Neural progenitor cell (in vitro differentiated cells): Measurements from ENCODE around the gene C6orf120. TPM values are rescaled to one million over a fixed set of nuclear protein-coding genes. Genes with fewer than 3 reads are reported as not detected.

ENCODE experiments used
- DNase-seq: peaks from one replicate; pipeline ENCODE4 v3.0.0-alpha.2; 2016; ENCODE audit warnings: low spot score
- H2AFZ ChIP-seq: fragments of 200-600 bp; sonication (generic); replicated peaks from 2 replicates; pipeline ENCODE4 v1.6.1; 2016; ENCODE audit warnings: antibody characterized with exemption
- H3F3A ChIP-seq: fragments of 200-600 bp; sonication (generic); 2 replicates; pipeline ENCODE4 v1.6.1; 2016; ENCODE audit warnings: antibody characterized with exemption, low read depth
- H3K27ac ChIP-seq: fragments of 200-600 bp; sonication (generic); 2 replicates; pipeline ENCODE4 v1.5.1; 2016; ENCODE audit warnings: mild to moderate bottlenecking
- H3K27me3 ChIP-seq: fragments of 200-600 bp; sonication (generic); 2 replicates; pipeline ENCODE4 v1.6.1; 2016; ENCODE audit warnings: mild to moderate bottlenecking, moderate library complexity
- H3K36me3 ChIP-seq: fragments of 200-600 bp; sonication (generic); 2 replicates; pipeline ENCODE4 v1.5.1; 2016
- H3K4me1 ChIP-seq: fragments of 200-600 bp; sonication (generic); 2 replicates; pipeline ENCODE4 v1.6.1; 2016; ENCODE audit warnings: mixed run types
- H3K4me2 ChIP-seq: fragments of 200-600 bp; sonication (generic); 2 replicates; pipeline ENCODE4 v1.6.1; 2016
- H3K4me3 ChIP-seq: fragments of 200-600 bp; sonication (generic); 2 replicates; pipeline ENCODE4 v1.5.1; 2016
- H3K79me2 ChIP-seq: fragments of 200-600 bp; sonication (generic); 2 replicates; pipeline ENCODE4 v1.6.1; 2016; ENCODE audit warnings: low read depth
- H3K9ac ChIP-seq: fragments of 200-600 bp; sonication (generic); 2 replicates; pipeline ENCODE4 v1.6.1; 2016
- H3K9me3 ChIP-seq: fragments of 200-600 bp; sonication (generic); 2 replicates; pipeline ENCODE4 v1.5.1; 2016; ENCODE audit warnings: low read depth
- H4K20me1 ChIP-seq: fragments of 200-600 bp; sonication (generic); 2 replicates; pipeline ENCODE4 v1.6.1; 2016; ENCODE audit warnings: low read depth
- H3K27ac Mint-ChIP-seq: 3 replicates; pipeline ENCODE4 v1.8.0; 2021; ENCODE audit warnings: mixed read lengths
- H3K27me3 Mint-ChIP-seq: 2 replicates; pipeline ENCODE4 v1.8.0; 2022; ENCODE audit warnings: low read depth, mild to moderate bottlenecking, inconsistent platforms, moderate library complexity, mixed read lengths; ENCODE audit not compliant: insufficient read depth
- H3K36me3 Mint-ChIP-seq: 3 replicates; pipeline ENCODE4 v1.8.0; 2021; ENCODE audit warnings: mixed read lengths
- H3K4me1 Mint-ChIP-seq: 3 replicates; pipeline ENCODE4 v1.8.0; 2021; ENCODE audit warnings: mixed read lengths
- H3K4me3 Mint-ChIP-seq: 3 replicates; pipeline ENCODE4 v1.8.0; 2021; ENCODE audit warnings: mild to moderate bottlenecking, moderate library complexity, mixed read lengths
- H3K9me3 Mint-ChIP-seq: 3 replicates; pipeline ENCODE4 v1.8.0; 2020; ENCODE audit warnings: mixed read lengths
- EZH2 ChIP-seq: fragments of 200-600 bp; sonication (generic); IDR thresholded peaks from 2 replicates; pipeline ENCODE4 v1.6.1; 2017; ENCODE audit warnings: antibody characterized with exemption, mild to moderate bottlenecking, moderate library complexity
- EZH2phosphoT487 ChIP-seq: fragments of 200-600 bp; sonication (generic); IDR thresholded peaks from 2 replicates; pipeline ENCODE4 v1.6.1; 2017; ENCODE audit warnings: antibody characterized with exemption
- total RNA-seq: library from RNA; depleted of rRNA; stranded (reverse); fragments of >200 nt; gene quantifications from 2 replicates; pipeline ENCODE4 v1.2.3, GENCODE V29; 2015; ENCODE audit warnings: low replicate concordance
- TF ChIP-seq, protein P1 (sequence below): fragments of 200-600 bp; sonication (generic); IDR thresholded peaks from 2 replicates; pipeline ENCODE4 v1.5.1; 2017; ENCODE audit warnings: antibody characterized with exemption, mild to moderate bottlenecking

The C6orf120 gene
- total RNA-seq, 1 donor from 2014 or later = 38.8 TPM

DNA sequence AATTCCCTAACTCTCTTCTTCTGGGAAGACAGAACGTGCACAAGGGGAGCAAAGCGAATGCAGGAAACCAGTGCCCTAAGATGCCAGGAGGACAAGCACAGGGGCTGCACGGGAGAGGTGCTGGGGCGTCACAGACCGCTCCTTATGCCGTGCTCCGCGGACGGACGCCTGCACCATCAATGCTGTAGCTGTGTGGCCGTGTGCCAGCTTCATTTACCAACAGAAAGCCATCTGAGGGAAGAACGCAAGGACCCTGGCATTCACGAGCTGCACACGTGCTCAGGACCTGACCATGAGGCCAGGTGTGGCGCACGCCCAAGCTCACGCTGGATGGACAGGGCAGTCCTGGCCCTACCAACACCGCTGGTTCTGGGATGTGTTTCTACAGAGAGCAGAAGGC is 35.5 kb upstream of the C6orf120 start:
- no peak overlapping the region for H3K4me2 ChIP-seq

DNA sequence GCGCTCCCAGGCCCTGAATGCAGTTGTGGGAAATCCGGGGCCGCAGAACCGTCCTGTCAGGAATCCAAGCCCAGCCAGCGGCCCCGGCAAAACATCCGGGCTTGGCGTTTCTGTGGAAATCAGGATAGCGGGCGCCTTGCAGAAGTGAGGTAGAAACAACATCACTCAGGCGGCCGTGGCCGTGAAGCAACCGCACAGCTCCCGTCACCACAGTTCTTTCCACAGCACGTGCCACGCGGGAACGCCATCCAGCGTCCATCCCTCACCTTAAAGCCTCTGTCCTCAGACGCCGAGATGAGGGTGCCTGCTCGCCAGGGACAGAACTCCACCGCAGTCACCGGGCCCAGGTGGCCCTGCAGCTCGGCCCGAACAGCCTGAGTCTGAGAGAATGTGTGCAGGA is 34.2 kb upstream of the C6orf120 start:
- Histone ChIP-seq H3K4me3 (no peak overlapping the region), H3K36me3 (peaks cover 4% of the 10 kb centered on the region), H4K20me1 (no peaks in the 10 kb centered on the region), H3K27me3 (no peaks in the 10 kb centered on the region), H3K4me2 (no peak overlapping the region), H3K27ac (no peak overlapping the region), H3K4me1 (no peaks in the 10 kb centered on the region), H3K9ac (no peak overlapping the region), H3F3A (no peaks in the 10 kb centered on the region), H3K79me2 (no peaks in the 10 kb centered on the region), H2AFZ (no peak overlapping the region), H3K9me3 (no peaks in the 10 kb centered on the region)
- Mint-ChIP-seq H3K4me1 (peaks cover 6% of the 10 kb centered on the region), H3K27me3 (peaks cover 3% of the 10 kb centered on the region), H3K4me3 (no peak overlapping the region), H3K9me3 (no peaks in the 10 kb centered on the region), H3K36me3 (peaks cover 51% of the 10 kb centered on the region), H3K27ac (no peak overlapping the region)
- TF ChIP-seq, protein P1, sequence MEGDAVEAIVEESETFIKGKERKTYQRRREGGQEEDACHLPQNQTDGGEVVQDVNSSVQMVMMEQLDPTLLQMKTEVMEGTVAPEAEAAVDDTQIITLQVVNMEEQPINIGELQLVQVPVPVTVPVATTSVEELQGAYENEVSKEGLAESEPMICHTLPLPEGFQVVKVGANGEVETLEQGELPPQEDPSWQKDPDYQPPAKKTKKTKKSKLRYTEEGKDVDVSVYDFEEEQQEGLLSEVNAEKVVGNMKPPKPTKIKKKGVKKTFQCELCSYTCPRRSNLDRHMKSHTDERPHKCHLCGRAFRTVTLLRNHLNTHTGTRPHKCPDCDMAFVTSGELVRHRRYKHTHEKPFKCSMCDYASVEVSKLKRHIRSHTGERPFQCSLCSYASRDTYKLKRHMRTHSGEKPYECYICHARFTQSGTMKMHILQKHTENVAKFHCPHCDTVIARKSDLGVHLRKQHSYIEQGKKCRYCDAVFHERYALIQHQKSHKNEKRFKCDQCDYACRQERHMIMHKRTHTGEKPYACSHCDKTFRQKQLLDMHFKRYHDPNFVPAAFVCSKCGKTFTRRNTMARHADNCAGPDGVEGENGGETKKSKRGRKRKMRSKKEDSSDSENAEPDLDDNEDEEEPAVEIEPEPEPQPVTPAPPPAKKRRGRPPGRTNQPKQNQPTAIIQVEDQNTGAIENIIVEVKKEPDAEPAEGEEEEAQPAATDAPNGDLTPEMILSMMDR = no peak
- no peak for TF ChIP-seq EZH2
- TF ChIP-seq EZH2phosphoT487 = no peak
- no peak for DNase-seq

More for the DNA sequence above, 35.5 kb upstream of the C6orf120 start:
- Histone ChIP-seq H3K4me1 (no peaks in the 10 kb centered on the region), H3K9me3 (no peaks in the 10 kb centered on the region), H3F3A (no peaks in the 10 kb centered on the region), H3K27ac (no peak overlapping the region), H3K4me3 (no peak overlapping the region), H3K36me3 (peaks cover 4% of the 10 kb centered on the region), H3K79me2 (no peaks in the 10 kb centered on the region), H3K9ac (no peak overlapping the region), H3K27me3 (no peaks in the 10 kb centered on the region), H4K20me1 (no peaks in the 10 kb centered on the region), H2AFZ (no peak overlapping the region)
- Mint-ChIP-seq H3K4me3 (no peak overlapping the region), H3K36me3 (peaks cover 47% of the 10 kb centered on the region), H3K27me3 (peaks cover 3% of the 10 kb centered on the region), H3K9me3 (no peaks in the 10 kb centered on the region), H3K27ac (no peak overlapping the region), H3K4me1 (peaks cover 6% of the 10 kb centered on the region)
- DNase-seq = no peak
- no peak for TF ChIP-seq EZH2phosphoT487
- TF ChIP-seq, protein P1 = no peak

DNA sequence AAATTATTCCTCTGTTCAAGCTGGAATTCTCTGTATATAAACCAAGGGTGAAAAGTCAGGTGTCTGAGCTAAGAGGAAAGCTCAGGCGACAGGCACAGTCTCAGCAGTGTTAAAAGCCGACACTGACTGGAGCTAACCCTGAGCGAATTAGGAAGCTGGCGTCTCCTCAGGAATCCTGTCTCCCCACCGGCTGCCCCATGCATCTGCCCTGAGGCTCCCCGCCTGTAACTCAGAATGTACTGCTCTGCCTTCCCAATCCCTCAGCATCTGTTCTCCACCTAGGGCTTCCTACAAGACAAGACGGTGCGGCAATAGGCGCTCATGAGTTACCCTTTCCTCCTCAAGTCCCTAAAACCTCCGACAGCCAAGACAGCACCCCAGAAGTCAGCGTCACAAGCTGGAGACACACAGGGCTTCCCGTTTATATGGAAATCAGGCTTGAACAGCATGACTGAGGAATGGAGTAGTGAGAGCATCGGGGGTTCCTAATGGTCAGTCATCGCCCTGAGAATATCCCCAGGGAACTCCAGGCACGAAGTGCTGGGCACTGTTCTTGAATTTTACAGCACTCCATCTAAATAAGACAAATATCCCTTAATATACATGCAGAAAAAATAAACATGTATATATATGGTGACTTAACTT is 33.6 kb upstream of the C6orf120 start:
- Histone ChIP-seq H3K4me3 (no peak overlapping the region), H3K79me2 (no peaks in the 10 kb centered on the region), H3K27ac (no peak overlapping the region), H2AFZ (no peak overlapping the region), H3K27me3 (no peaks in the 10 kb centered on the region), H3K4me2 (no peak overlapping the region), H3K9me3 (no peaks in the 10 kb centered on the region), H3K9ac (no peak overlapping the region), H3K36me3 (peaks cover 4% of the 10 kb centered on the region), H4K20me1 (no peaks in the 10 kb centered on the region), H3K4me1 (no peaks in the 10 kb centered on the region), H3F3A (no peaks in the 10 kb centered on the region)
- peaks cover 6% of the 10 kb centered on the region for H3K4me1 Mint-ChIP-seq
- H3K9me3 Mint-ChIP-seq = no peaks in the 10 kb centered on the region
- TF ChIP-seq EZH2 = no peak
- no peak for TF ChIP-seq EZH2phosphoT487
- TF ChIP-seq, protein P1 = no peak
- no peak overlapping the region for H3K4me3 Mint-ChIP-seq
- H3K27ac Mint-ChIP-seq = no peak overlapping the region
- no peak for DNase-seq
- peaks cover 45% of the 10 kb centered on the region for H3K36me3 Mint-ChIP-seq
- peaks cover 3% of the 10 kb centered on the region for H3K27me3 Mint-ChIP-seq
